Stimulated activated CD8-positive, alpha-beta memory T cell treated with anti-CD3 and anti-CD28 coated beads, Interleukin-15, amount 100 ng/mL, for 48 hours (primary cell): ENCODE data around the gene SLC45A3.

Experiments
- DNase-seq, 2 donors: peaks; one replicate each; pipeline ENCODE4 v3.0.0-alpha.2; 2020; ENCODE audit warnings: low read depth in 2 of 2

SLC45A3 gene

DNA sequence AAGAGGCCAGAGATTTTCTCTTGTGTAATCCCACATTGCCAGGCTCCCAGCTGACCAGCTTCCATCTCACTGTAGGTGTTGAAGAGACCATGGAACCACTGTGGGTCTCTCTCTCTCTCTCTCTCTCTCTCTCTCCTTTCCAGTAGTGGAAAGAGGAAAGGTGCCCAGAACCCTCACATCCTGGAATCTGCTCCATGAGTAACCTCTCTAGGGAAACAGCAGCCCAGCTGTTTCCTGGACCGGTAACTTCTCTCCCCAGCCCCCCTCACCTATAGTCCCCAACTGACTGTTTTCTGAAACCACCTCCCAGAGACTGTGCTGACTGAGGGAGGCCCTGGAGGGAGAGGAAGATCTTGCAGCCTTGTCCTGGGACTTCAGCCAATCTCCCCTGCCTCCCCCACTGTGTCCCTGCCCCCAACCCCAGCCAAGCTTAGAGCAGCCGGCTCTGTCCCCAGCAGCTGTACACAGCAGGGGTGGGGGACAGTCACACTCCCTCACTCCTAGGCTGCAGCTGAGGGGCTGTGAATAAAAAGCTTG lies 20.6 kb upstream of the SLC45A3 start:
- no peak for DNase-seq

DNA sequence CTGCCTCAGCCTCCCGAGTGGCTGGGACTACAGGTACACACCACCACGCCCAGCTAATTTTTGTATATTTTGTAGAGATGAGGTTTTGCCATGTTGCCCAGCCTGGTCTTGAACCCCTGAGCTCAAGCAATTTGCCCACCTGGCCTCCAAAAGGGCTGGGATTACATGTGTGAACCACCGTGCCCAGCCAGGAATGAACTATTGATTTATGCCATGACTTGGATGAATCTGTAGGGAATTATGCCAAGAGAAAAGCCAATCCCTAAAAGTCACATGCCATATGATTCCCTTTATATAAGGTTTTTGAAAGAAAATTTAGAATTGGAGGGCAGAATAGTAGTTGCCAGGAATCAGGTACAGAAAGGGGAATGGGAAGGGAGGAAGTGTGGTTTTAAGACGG lies 19.1 kb upstream of the SLC45A3 start:
- no peak for DNase-seq

DNA sequence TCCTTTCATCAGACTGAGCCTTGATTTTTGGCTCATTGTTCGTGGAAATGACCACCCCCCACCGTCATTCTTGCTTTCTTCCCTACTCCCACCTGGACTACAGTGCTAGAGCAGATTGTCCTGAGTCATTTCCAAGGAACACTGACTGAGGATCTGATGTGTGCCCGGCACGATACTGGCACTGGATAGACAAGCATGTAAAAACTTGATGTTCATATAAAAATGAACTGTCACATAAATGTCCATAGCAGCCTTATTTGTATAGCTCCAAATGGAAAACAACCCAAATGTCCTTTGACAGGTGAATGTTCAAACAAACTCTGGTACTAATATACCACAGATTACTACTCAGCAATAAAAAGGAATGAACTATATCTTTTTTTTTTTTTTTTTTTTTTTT lies 18.6 kb upstream of the SLC45A3 start:
- no peak for DNase-seq

DNA sequence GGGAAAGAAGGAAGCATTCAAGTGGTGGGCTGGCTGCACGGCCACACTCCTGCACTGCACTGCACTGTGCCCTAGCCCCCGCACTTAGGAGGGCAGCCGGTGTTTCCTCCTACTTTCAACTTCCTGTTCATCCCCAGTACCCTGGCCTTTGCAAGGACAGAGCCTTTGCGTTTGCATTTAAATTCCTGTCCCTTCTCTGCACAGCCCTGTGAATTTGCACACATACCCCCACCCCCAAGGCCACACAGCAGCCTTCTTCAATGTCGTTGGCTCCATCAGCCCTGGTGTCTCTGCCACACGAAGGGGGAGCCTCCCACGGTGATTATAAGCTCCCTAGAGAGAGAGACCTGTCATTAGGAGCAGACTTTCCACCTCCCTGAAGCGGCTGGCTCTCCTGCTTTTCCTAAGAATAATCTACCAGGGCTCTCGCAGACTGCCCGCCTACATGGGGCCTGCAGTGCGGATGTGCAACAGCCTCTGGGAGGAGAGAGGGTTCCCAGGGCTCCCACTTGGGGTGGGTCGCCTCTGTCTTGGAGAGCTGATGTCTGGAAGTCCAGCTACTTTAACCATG lies 13.2 kb upstream of the SLC45A3 start:
- no peak for DNase-seq

DNA sequence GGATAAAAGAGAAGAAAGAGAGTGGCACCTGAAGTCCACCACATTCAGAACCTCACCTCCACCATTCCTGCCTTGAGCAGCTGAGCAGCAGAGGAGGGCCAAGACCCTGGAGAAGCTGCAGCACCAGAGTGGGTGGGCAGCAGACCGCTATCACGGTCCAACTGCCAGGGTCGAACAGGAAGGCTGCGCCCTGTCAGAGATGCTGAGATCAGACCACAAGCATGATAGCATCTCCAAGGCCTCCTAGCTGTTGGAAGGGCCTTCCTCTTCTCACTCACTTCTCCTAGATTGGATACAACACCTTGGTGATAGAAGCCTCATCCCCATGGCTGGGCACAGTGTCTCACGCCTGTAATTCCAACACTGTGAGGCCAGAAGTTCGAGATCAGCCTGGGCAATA lies 12.1 kb upstream of the SLC45A3 start:
- DNase-seq = no peak

DNA sequence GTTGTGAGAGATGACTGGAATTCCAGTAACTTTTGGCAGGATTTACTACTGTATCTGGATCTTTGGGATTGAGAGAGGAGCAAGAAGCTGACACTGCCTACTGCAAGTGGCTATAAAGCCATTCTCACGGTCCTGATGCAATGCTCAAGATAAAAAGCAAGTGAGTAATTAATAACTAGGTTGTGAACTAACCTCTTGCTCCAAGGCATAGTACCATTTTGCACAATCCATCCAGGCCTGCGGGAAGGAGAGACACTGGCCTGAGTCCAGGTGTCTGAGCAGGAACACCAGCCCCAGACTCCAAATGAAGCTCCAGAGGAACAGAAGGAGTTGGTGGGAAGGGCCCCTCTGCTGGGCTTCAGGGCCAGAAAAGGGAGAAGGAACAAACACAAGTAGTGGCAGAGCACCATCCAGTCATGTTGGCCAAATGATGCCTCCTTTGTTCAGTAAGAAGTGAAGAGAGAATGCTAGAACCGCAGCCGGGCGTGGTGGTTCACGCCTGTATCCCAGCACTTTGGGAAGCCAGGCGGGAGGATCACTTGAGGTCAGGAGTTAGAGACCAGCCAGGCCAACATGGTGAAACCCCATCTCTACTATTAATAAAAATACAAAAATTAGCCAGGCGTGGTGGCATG lies 9.9 kb upstream of the SLC45A3 start:
- DNase-seq = no peak

DNA sequence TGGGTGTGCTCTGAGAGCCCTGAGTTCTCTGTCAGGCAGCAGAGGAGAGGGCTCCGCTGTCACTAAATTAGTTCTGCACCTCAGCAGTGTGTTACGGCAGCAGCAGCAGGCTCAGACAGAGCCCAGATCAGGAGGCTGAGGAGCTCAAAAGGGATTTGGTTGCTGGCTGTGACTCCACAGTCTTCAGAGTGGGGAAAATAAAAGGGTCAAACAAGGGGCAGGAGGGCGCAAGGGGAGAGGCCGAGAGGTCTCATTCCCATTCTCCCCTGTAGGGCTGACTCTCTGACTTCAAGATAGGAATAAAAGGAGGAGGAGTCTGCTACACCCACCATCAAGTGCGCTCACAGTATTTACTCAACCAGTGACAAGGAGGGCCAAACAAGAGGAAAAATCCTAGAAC lies 9.2 kb upstream of the SLC45A3 start:
- DNase-seq = no peak

DNA sequence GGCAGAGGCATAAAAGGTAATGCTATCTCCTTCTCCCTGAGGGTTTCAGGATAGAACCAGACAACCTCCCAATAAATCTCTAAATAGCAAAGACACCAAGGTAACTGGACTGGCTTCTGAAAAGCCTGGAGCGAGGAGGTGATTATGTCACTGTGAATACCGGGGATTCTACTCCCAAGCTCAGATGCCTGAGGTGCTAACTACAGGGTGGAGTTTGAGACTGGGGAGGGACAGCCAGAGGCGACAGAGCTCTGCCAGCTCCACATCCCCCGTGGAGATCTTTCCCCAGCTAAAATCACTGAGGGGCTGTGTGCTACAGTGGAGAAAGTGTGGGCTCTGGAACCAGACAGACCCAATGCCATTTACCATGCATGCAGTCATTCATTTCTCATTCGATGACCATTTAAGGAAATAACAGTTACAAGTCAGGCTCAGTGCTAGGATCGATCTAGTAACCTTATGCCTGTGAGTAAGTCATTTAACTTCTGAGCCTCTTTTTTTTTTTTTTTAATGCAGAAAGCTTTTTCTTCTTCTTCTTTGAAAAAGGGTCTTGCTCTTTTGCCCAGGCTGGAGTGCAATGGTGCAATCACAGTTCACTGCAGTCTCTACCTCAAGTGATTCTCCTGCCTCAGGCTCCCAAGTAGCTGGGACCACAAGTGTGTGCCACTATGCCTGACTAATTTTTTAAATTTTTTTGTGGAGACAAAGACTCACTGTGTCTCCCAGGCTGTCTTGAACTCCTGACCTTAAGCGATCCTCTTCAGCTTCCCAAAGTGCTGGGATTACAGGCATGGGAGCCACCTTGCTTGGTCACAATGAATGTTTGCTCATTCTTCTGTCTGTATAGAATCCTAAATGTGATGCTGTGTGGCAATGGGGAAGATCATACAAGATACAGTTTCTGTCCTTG lies 8.1 kb upstream of the SLC45A3 start:
- no peak for DNase-seq

DNA sequence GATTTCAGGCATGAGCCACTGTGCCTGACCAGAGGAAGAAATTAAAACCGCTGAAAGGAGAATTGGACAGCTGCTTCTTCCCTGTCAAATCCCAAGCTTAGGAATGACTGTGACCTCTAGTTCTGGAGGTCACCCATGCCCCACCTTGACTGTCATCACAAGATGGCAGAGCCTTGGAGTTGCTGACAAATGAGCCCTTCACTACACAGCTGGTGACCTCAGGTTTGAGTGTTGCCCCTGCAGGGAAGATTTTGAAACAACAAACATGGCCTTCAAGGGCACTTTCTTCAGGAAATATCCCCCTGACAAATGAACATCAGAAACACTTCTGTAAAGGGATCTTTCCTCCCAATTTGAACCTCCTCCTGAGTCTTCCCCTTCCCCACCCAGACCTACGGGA lies 6.9 kb upstream of the SLC45A3 start:
- DNase-seq = no peak

DNA sequence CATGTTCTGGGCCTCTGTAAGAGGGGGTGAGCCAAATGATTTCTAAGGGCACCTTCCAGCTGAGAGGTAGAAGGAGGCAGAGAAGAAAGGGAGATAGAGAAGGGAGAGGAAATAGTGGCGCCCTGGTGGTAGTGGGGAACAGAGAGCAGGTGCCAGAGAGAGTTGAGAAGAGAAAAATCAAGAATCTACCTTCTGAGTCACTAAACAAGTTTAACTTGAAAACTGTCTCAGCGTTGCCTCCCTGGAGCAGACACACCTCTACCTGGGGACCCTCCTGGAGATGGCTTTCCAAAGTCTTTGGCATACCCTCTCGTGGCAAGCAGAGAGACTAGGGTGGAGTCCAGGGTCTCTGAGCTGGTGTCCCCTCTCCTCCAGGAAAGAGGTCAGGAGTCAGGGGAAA lies 1.1 kb upstream of the SLC45A3 start:
- no peak for DNase-seq

DNA sequence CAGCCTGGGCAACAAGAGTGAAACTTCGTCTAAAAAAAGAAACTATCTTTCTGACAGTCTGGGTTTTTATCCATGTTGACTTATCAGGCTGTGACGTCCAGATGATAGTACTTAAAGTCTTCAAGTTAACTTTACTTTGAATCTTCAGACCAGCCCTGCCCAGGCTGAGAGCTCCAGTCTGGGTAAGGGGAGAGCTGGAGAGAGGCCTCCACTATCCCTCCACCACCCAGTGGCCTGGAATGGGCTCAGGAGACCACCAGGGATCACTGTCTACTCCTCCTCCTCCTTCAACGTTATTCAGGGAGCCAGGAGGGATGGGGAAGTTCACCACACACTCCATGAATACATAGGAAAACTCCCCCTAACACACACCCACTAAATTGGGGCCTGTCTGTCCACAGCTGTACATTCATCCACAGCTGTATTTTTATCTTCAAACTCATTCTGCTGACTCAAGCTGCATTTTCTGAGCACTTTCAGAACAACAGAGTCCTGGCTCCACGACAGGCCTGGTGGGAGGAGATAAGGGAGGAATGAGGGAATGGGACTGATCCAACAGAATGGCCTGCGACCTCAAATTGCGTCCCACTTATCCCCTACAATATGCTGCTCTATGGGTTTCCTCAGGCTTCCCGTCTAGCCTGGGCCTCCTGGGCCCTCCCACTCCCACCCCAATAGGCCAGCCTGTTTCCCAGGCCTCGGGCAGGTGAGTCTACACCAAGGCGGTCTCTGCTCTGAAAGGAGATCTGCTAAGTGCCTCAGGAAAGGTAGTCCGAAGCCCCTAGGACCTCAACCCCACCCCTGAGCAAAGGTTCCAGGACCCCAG lies 1.8 kb downstream of the SLC45A3 start:
- DNase-seq = no peak

DNA sequence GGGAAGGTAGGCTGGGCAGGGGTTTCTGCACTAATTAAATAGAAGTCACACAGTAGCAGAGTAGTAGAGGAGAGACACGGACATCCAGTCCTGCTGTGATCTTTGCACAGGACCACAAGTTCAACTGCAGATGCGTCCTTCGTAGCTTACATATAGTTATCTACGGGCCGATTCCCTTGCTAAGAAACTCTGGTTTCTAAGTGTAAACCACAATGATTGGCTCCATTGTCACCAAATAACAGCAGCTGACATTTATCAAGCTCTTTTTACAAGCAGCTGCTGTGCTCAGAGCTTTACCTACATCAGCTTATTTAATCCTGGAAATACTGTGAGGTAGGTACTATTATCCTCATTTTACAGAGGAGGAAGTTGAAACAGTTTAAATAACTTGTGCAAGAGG lies 3.1 kb downstream of the SLC45A3 start:
- DNase-seq = no peak

DNA sequence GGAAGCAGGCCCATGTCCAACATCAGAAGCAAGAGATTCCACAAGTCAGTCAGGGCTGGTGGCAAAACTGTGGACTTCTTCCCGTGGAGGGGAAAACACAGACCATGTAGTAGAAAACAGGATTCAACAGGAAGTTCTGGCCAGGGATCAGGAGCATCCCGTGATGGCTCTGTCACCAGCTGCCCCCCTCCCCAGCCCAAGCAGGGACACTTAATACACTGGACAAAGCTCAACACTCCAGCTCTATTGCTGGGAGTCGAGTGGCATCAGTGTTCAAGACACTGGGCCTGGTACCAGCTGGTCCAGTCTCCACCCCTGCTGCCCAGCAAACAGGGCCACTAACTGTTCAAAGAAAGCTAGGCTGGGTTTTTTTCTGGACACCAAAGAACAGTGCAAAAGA lies 3.7 kb downstream of the SLC45A3 start:
- no peak for DNase-seq

DNA sequence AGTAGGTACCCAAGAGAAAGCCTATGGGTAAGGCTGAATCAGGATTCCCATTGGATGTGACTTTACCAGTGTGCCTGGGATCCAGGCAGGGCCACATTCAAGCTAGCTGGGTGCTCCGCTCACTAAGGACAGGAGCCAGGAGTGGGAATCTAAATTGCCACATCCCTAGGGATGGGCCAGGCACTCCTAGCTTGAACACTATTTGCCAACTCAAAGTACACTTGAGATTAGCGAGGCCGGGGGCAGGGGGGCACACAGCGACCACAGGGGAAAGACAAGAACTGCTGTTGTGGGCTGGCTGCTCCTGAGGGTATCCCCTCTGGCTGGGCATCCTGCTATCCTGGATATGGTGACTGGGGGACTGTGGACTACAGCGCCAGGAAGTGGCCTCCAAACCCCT lies 4.3 kb downstream of the SLC45A3 start:
- DNase-seq = no peak

DNA sequence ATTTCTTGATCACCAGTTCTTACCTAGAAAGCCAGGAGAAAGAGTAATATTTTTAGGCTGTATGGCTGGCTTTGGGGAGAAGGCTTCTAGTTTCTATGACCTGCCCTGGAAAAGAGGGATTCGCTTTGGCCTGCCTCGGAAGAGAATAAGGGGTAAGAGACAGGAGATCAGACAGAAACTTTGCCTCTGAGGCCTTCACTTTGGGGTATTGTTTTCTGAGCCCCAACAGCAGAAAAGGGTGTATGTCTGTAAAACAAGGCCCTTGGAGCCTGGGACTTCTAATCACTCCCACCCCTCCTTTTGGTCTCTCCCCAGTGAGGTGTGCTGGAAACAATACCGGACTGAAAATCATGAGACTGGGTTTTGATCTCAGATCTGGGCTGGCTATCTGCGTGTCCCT lies 5.1 kb downstream of the SLC45A3 start:
- DNase-seq = no peak

DNA sequence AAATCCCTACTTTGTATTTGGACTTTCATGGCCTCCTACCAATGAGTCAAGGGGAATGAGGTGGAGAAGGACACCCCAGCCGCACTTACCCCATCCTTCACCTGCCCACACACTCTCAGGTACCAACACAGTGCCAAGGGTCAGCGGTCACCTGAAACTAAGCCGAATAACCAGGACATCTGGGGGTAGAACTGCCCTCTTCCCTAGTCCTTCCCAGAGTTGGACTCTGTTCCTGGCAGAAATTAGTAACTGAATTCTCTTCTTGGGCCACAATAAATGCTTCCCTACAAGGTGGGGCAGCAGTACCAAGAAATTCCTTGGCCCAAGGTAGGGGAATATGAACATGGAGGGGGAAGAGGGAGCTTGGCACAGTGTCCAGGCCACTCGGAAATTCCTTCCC lies 7.3 kb downstream of the SLC45A3 start:
- DNase-seq = no peak

DNA sequence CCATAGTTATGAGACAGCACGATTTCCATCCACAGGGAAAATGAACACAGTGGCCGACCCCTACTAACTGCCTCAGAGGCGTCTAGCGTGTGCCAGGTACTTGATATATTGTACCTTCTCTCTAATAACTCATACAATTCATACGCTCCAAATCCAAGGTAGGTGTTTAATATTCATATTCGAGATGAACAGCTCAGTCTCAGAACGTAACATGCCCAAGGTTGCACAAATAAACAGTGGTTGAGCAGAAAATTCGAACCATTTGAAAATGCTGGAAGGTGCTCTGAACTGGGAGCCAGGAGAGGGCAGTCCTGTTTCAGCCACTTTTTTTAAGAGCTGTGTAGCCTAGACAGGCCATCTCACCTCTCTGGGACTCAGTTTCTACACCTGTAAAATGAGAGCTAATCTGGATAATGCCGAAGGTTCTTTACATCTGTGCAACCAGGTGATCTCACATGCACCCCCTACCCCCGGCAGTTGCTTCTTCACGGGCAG lies 7.9 kb downstream of the SLC45A3 start:
- DNase-seq = no peak

DNA sequence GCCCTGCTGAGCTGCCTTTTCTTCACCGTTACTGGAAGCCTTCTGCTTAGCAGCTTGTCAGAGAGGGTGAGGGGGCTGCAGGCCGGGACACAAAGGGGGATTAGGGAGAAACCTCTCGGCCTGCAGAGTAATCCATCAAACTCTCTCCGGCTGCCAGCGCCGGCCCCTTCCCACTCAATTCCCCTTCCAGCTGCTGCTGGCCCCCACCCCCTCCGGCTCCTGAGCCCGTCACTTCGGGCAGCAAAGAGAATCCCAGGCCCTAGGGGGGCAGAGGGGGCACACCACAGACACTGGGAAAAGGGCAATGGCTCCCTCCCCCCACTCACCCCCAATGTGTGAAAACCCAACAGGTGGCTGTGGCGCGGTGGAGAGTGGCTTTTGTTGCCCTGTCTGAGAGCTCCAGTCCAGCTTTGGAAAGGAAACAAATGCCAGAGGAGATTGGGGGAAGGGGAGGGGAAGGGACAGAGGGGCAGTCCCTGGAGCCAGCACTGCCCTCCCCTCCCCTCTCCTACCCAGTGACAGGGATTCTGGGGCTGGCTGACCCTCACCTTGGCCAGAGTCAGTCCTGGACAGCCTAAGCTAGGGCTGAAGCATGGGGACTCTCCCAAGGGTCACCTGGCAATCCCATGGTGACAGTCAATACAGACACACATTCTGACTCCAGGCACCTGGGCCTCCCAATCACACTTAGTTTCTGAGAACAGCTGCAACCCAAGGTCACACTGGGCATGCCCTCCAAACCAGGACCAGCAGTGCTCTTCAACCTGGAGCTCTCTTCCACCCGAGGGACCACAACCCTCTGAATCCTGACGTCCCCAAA lies 9.5 kb downstream of the SLC45A3 start:
- no peak for DNase-seq

DNA sequence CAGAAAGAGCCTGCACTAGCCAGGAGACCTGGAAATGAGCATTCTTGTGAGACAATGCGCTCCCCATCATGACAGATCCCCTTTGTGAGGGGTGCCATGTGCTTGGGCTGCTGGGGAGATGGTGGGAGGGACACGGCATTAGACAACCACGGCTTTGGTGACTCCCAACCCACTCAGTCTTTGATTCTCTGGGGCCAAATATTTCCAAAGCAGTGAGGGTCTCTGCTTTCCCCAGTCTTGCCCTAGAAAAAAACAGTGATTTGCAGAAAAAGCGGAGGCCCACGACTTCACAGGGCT lies 10.2 kb downstream of the SLC45A3 start:
- no peak for DNase-seq

DNA sequence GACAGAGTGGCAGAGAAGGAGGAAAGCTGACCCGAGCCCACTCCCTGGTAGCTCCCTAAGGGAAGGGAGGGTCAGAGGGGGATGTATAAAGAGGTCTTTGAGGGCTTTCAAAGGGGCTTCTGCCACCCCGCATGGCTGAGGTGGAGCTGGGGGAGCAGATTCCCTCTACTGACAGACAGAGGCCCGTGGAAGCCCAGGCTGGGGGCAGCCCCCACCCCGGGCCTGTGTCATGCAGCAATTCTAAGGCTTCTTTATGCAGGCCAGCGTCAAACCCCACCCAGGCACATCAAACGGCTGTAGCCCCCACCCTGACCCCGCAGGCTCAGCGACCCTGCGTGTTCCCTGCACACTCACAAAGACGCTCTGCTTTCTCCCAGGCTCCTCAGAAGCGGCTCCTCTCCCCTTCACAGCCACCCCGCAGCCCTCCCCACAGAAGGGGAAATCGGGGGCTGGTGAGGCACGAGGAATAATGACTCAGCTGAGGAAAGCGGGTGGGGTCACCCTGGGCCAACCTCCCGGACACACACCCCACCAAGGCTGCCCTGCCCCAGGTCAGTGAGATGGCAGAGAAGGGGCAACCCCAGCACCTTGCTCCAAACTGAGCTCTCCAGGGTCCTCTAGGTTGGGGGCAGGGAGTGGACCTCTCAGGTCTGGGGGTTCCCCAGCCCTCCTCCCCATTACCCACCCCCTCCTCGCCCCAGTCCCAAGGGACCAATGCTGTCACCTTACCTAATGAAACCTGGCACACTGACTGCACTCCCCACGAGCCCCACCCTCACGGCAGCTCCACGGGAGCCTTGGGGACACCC lies 10.8 kb downstream of the SLC45A3 start:
- no peak for DNase-seq
